NCI-H2227 (cell line): Measurements from ENCODE around the gene BACE2.

ENCODE experiments used
- DNase-seq: peaks from one replicate; lab custom pipeline; 2025; ENCODE audit not compliant: unreplicated experiment; lab: John Stamatoyannopoulos, UW

The BACE2 gene

DNA sequence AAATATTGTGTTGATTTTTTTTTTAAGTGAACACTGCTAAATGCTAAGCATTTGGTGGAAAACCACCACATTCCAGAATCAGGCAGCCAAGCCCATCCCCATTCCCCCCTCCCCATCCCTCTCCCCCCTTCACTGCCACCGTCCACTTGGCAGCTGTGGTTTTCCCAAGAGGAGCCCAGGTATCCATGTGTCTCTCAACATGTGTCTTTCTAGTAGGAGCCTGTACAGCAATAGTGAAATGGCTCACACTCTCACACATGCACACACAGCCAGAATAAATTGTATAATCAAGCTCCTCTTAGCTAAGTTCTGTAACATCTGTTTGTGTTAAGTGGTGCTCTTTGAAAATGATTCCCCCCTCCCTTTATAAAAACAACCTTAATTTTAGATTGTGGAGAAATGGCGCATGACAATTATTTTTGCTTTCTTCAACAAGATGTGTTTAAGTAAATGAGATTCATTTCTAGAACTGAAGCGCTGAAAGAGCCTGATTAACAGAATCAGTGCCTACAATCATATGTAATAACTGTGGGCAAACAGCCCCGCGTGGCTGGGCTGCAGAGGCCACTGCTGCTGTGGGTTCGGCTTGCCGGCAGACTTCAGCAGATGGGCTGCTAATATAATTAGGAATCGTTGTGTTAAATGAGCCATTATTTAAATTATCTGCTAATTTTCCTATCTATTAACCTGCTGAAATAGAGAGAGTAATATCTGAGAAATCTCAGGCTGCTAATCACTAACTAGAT, 43.3 kb downstream of the BACE2 start:
- DNase-seq, result no peak

GRCh38 chr21:41213021-41213420, 45.1 kb downstream of the BACE2 start:
- no peak for DNase-seq

- DNase-seq, result no peak
Measured at GRCh38 chr21:41215856-41216408, 48.0 kb downstream of the BACE2 start.

- DNase-seq, result no peak
Measured at GRCh38 chr21:41216486-41216885, 48.5 kb downstream of the BACE2 start.

DNA sequence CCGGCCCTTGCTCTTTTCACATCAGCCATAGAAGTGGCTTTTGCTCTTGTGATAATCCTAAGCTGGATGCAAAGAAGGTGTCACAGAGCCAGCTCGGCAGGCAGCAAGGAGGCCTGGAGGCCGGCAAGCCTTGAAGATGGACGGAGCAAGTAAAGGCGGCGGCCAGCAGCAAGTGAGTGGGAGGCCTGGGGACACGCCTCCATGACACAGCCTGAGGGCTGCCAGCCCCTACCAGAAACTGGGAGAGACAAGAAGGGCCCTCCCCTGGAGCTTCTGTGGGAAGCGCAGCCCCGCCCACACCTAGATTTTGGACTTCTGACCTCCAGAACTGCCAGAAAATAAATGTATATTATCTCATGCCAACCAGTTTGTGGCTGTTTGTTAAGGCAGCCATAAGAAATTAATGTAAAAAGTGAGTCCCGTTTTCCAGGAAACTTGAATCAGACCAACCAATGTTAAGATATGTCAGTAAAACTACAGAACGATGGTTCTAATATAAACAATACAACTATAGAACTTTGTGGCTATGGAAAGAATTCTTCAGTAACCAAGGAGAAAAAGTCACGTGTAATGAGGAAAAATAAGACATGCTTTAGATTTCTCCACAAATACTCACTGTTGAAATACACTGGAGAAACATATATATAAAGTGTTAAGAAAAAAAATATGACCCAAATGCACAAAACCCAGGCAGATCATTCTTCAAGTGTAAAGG, 49.9 kb downstream of the BACE2 start:
- DNase-seq, result no peak

GRCh38 chr21:41219498-41220207, 51.7 kb downstream of the BACE2 start:
- DNase-seq, result no peak

DNA sequence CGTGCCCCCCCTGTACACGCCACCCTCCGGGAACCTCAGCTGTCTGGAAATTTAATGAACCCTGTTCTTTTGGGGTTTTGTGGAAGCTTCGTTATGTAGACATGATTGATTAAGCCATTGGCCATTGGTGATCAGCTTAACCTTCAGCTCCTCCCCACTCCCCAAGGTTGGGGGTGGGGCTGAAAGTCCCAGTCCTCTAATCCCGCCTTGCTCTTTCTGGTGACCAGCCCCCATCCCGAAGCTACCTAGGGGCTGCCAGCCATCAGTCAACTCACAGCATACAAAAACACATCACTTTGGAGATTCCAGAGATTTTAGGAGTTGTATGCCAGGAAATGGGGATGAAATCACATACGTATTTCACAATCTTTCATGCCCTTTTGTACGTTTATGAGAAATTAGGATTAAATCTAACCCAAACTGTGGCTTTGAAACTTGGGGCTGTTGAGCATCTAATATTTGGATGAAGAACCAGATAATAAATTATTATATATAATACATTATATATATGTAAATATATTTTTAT, 52.3 kb downstream of the BACE2 start:
- DNase-seq, result no peak

- DNase-seq, result no peak
Measured at GRCh38 chr21:41222247-41223068, 54.5 kb downstream of the BACE2 start.

DNA sequence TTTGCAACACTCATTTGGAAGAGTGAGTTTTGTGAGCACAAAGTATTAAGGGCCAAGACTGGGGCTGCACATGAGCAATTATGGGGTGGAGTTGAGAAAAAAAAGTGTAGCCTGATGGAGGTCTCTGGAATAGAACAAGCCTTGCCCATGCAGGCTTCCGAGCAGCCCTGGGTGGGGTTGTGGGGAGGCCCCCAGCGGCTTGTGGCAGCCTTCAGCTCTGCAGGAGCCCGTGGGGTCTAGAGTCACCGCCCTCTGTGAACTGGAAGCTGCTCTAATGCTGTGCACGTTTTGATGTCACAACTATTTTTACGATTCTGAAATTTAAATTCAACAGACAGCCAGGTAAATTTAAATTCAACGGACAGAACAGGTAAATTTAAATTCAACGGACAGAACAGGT, 58.9 kb downstream of the BACE2 start:
- DNase-seq, result no peak

GRCh38 chr21:41227357-41228005, 59.5 kb downstream of the BACE2 start:
- no peak for DNase-seq

GRCh38 chr21:41228006-41228370, 60.0 kb downstream of the BACE2 start:
- no peak for DNase-seq

GRCh38 chr21:41228492-41228891, 60.5 kb downstream of the BACE2 start:
- no peak for DNase-seq

DNA sequence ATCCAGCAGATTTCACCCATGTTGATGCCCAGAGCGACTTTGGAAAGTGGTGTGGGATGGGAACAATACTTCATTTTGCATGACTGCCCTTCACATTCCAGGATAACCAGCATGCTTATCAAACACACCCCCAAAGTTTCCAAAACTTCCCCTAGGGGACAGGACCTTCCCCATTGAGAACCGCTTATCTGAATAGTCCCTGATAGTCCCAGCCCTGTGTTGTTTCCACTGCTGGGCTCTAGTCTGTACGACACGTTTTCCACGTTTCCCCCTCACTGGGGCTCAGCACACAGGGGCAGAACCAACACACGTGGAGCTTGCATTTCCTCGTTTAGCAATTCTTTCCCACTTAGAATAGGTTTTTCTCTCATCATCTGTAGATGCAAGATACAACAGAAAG, 61.0 kb downstream of the BACE2 start:
- no peak for DNase-seq

GRCh38 chr21:41229509-41230248, 61.7 kb downstream of the BACE2 start:
- DNase-seq, result no peak

- DNase-seq, result no peak
Measured at GRCh38 chr21:41230497-41230896, 62.5 kb downstream of the BACE2 start.

GRCh38 chr21:41231060-41231459, 63.1 kb downstream of the BACE2 start:
- no peak for DNase-seq

GRCh38 chr21:41232013-41232412, 64.1 kb downstream of the BACE2 start:
- DNase-seq, result no peak

- no peak for DNase-seq
Measured at GRCh38 chr21:41233916-41234315, 66.0 kb downstream of the BACE2 start.

DNA sequence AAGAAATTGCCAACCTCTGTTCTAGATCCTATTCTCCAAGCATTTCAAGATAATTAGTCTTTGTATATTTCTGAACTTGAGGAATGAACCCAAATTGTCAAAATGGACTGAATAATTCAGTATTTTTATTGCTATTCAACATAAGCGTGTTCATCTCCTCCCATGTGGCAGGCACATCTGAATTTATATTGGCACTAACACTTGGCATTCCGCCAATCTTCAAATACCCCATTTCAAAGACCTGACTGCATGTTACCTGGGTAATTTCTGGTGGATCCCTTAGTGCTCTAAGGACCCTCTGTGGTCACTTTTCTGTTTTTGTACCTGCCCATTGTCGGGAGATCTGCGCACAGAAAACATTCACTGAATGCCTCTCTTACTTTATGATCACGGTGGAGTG, 66.6 kb downstream of the BACE2 start:
- DNase-seq, result no peak
